Naive thymus-derived CD4-positive, alpha-beta T cell (primary cell): ENCODE results near the gene COL9A3. TPM values are rescaled to one million over a fixed set of nuclear protein-coding genes. Genes with fewer than 3 reads are reported as not detected.
A peak's percentile ranks its signal among the peaks of the same experiment; 100 is the strongest.

Experiments
- ATAC-seq: fragments of 150-1000 bp; cut with Tn5 transposase; 2 replicates; pipeline ENCODE4 v1.10.0; 2021; ENCODE audit warnings: mild to moderate bottlenecking, moderate library complexity
- CTCF ChIA-PET: fragments of 350-600 bp; sonication (Branson Sonifier 250); formaldehyde crosslinking; loops from one replicate; lab custom pipeline; 2021; ENCODE audit warnings: antibody characterized with exemption; lab: Charles Lee
- POLR2A ChIA-PET: fragments of 350-600 bp; sonication (Branson Sonifier 250); formaldehyde crosslinking; loops from one replicate; lab custom pipeline; 2021; ENCODE audit warnings: antibody characterized with exemption, inconsistent platforms; lab: Charles Lee
- DNase-seq, 9 donors: peaks; one replicate each; pipeline versions ENCODE4 v3.0.0 to v3.0.0-alpha.2; 2020 to 2022; ENCODE audit warnings: mixed read lengths in 1 of 9
- H3K27ac ChIP-seq: one replicate; pipeline ENCODE4 v1.7.0; 2013; ENCODE audit warnings: mild to moderate bottlenecking, low read depth, low read length, moderate library complexity
- H3K27me3 ChIP-seq, 2 donors: one replicate each; pipeline ENCODE4 v1.7.0; 2013; ENCODE audit warnings: low read length in 2 of 2, mild to moderate bottlenecking in 2 of 2, moderate library complexity in 2 of 2; ENCODE audit not compliant: control insufficient read depth in 2 of 2, insufficient read depth in 2 of 2
- H3K36me3 ChIP-seq, 3 experiments: 1 replicate in 2 of 3; 2 replicates in 1 of 3; pipeline ENCODE4 v1.7.0; 2013; ENCODE audit warnings: low read length in 3 of 3, mild to moderate bottlenecking in 3 of 3, moderate library complexity in 1 of 3; ENCODE audit not compliant: insufficient read depth in 3 of 3, control insufficient read depth in 2 of 3
- H3K4me1 ChIP-seq, 2 donors: one replicate each; pipeline ENCODE4 v1.7.0; 2013; ENCODE audit warnings: low read length in 2 of 2, mild to moderate bottlenecking in 2 of 2, moderate library complexity in 1 of 2; ENCODE audit not compliant: control insufficient read depth in 2 of 2, insufficient read depth in 2 of 2
- H3K4me3 ChIP-seq: 2 replicates; pipeline ENCODE4 v1.7.0; 2013; ENCODE audit warnings: mild to moderate bottlenecking, low read length
- H3K9me3 ChIP-seq, 3 experiments: 1 replicate in 2 of 3; 2 replicates in 1 of 3; pipeline ENCODE4 v1.7.0; 2013; ENCODE audit warnings: low read length in 3 of 3; ENCODE audit not compliant: control insufficient read depth in 2 of 3
- H3K27ac Mint-ChIP-seq, 9 donors: one replicate each; pipeline ENCODE4 v1.8.0; 2020 to 2022; ENCODE audit warnings: mixed read lengths in 9 of 9, mild to moderate bottlenecking in 8 of 9, moderate library complexity in 5 of 9, inconsistent platforms in 2 of 9
- H3K27me3 Mint-ChIP-seq, 5 donors: one replicate each; pipeline ENCODE4 v1.8.0; 2021 to 2022; ENCODE audit warnings: mixed read lengths in 5 of 5, mild to moderate bottlenecking in 1 of 5
- H3K36me3 Mint-ChIP-seq, 5 donors: one replicate each; pipeline ENCODE4 v1.8.0; 2020 to 2022; ENCODE audit warnings: mixed read lengths in 5 of 5, mild to moderate bottlenecking in 3 of 5, inconsistent platforms in 1 of 5
- H3K4me1 Mint-ChIP-seq, 7 donors: one replicate each; pipeline ENCODE4 v1.8.0; 2020 to 2022; ENCODE audit warnings: mixed read lengths in 7 of 7, mild to moderate bottlenecking in 3 of 7, inconsistent platforms in 1 of 7
- H3K4me3 Mint-ChIP-seq, 10 donors: one replicate each; pipeline ENCODE4 v1.8.0; 2020 to 2022; ENCODE audit warnings: mild to moderate bottlenecking in 10 of 10, mixed read lengths in 10 of 10, moderate library complexity in 6 of 10, inconsistent platforms in 2 of 10
- H3K9me3 Mint-ChIP-seq, 11 donors: one replicate each; pipeline ENCODE4 v1.8.0; 2020 to 2022; ENCODE audit warnings: mixed read lengths in 11 of 11, mild to moderate bottlenecking in 4 of 11, inconsistent platforms in 1 of 11, moderate library complexity in 1 of 11
- intact Hi-C, 2 donors: fragments of 100-400 bp; cut with micrococcal nuclease; formaldehyde crosslinking; loops; one replicate each; pipeline ENCODE4 v1.15.1; 2023
- polyA plus RNA-seq, 2 donors: library from polyadenylated mRNA; unstranded; fragments of 300-500 nt; fragmentation: Illumina TruSeq; gene quantifications; one replicate each; pipeline ENCODE4 v1.2.3, GENCODE V29; 2021
- total RNA-seq, 6 experiments: library from RNA in 5 of 6; stranded (reverse) in 5 of 6; gene quantifications; 1 replicate in 5 of 6; 2 replicates in 1 of 6; pipeline ENCODE4 v1.2.3 and lab custom pipeline; 2021 to 2026

The COL9A3 gene
- total and polyA plus RNA-seq, 7 experiments from 2014 or later = 0.32 to 0.59 TPM; not detected in 5

- peaks cover 0 to 5% of the 10 kb centered on the region in 2 donors for H3K4me1 ChIP-seq
- intact Hi-C loops = no loop called here
- no peaks in the 10 kb centered on the region for H3K36me3 ChIP-seq
- Mint-ChIP-seq H3K9me3 (peaks cover 0 to 1% (median 0%) of the 10 kb centered on the region in 11 donors), H3K27me3 (no peaks in the 10 kb centered on the region), H3K4me1 (peaks cover 2 to 24% (median 19%) of the 10 kb centered on the region in 7 donors), H3K27ac (peak overlapping the region in 6 of 9 donors; percentile 54 to 85 (median 64)), H3K36me3 (no peaks in the 10 kb centered on the region), H3K4me3 (no peak overlapping the region)
- ATAC-seq (no peak), DNase-seq (no peak)
- no peak overlapping the region for H3K4me3 ChIP-seq
- no peaks in the 10 kb centered on the region for H3K9me3 ChIP-seq
- H3K27ac ChIP-seq = no peak overlapping the region
- CTCF ChIA-PET = interaction anchor here (0.8 to 1.3 kb wide), 3 partner anchors 61 to 131 kb away, joined by 3 read pairs; no protein-coding TSS in a partner anchor
- H3K27me3 ChIP-seq = no peaks in the 10 kb centered on the region
- POLR2A ChIA-PET = interaction anchor here (1.9 to 2.9 kb wide), 2 partner anchors 10 to 13 kb away, joined by 11 to 20 read pairs; partner anchors contain the start of gene MRGBP
Measured at GRCh38 chr20:62782149-62782892, 34.5 kb upstream of the COL9A3 start.

GRCh38 chr20:62782893-62783278 is 34.0 kb upstream of the COL9A3 start:
- Mint-ChIP-seq H3K27ac (peak overlapping the region in 6 of 9 donors; percentile 54 to 85 (median 64)), H3K9me3 (peaks cover 0 to 1% (median 0%) of the 10 kb centered on the region in 11 donors), H3K36me3 (no peaks in the 10 kb centered on the region), H3K4me3 (no peak overlapping the region), H3K4me1 (peaks cover 2 to 26% (median 16%) of the 10 kb centered on the region in 7 donors), H3K27me3 (no peaks in the 10 kb centered on the region)
- ATAC-seq = no peak
- Histone ChIP-seq H3K9me3 (no peaks in the 10 kb centered on the region), H3K4me3 (no peak overlapping the region), H3K27ac (no peak overlapping the region), H3K27me3 (no peaks in the 10 kb centered on the region), H3K36me3 (no peaks in the 10 kb centered on the region), H3K4me1 (no peaks in the 10 kb centered on the region)
- DNase-seq = no peak
- POLR2A ChIA-PET = interaction anchor here (1.9 to 2.9 kb wide), 2 partner anchors 9 to 12 kb away, joined by 11 to 20 read pairs; partner anchors contain the start of gene MRGBP
- intact Hi-C loops = no loop called here
- CTCF ChIA-PET = interaction anchor here (0.8 to 1.3 kb wide), 2 partner anchors 60 to 75 kb away, joined by 3 read pairs; no protein-coding TSS in a partner anchor

- Histone ChIP-seq H3K27ac (no peak overlapping the region), H3K4me1 (no peaks in the 10 kb centered on the region), H3K9me3 (no peaks in the 10 kb centered on the region), H3K36me3 (no peaks in the 10 kb centered on the region), H3K27me3 (no peaks in the 10 kb centered on the region), H3K4me3 (no peak overlapping the region)
- ChIA-PET POLR2A (interaction anchor here (0.6 to 2.9 kb wide), 3 partner anchors 9 to 133 kb away, joined by 3 to 20 read pairs (median 3); partner anchors contain the start of gene MRGBP), CTCF (interaction anchor here (0.6 to 1.5 kb wide), 2 partner anchors 8 to 24 kb away, joined by 3 read pairs; no protein-coding TSS in a partner anchor)
- no peak overlapping the region for H3K27ac Mint-ChIP-seq
- H3K4me1 Mint-ChIP-seq = peaks cover 4 to 19% (median 9%) of the 10 kb centered on the region in 7 donors
- intact Hi-C loops = no loop called here
- peaks cover 0 to 1% (median 0%) of the 10 kb centered on the region in 11 donors for H3K9me3 Mint-ChIP-seq
- H3K4me3 Mint-ChIP-seq = no peak overlapping the region
- H3K27me3 Mint-ChIP-seq = no peaks in the 10 kb centered on the region
- ATAC-seq (no peak), DNase-seq (no peak)
- H3K36me3 Mint-ChIP-seq = no peaks in the 10 kb centered on the region
Measured at GRCh38 chr20:62784497-62784896, 32.4 kb upstream of the COL9A3 start.

- H3K36me3 ChIP-seq = no peaks in the 10 kb centered on the region
- Mint-ChIP-seq H3K9me3 (peaks cover 0 to 1% (median 0%) of the 10 kb centered on the region in 11 donors), H3K36me3 (no peaks in the 10 kb centered on the region), H3K27ac (no peak overlapping the region), H3K27me3 (no peaks in the 10 kb centered on the region), H3K4me1 (peaks cover 4 to 17% (median 9%) of the 10 kb centered on the region in 7 donors), H3K4me3 (no peak overlapping the region)
- H3K27me3 ChIP-seq = no peaks in the 10 kb centered on the region
- no peaks in the 10 kb centered on the region for H3K4me1 ChIP-seq
- intact Hi-C loops = no loop called here
- no peak overlapping the region for H3K4me3 ChIP-seq
- ChIA-PET CTCF (no interaction called here), POLR2A (interaction anchor here (1.1 kb wide), 1 partner anchor 134 kb away, joined by 3 read pairs; no protein-coding TSS in a partner anchor)
- ATAC-seq = no peak
- H3K27ac ChIP-seq = no peak overlapping the region
- no peak for DNase-seq
- H3K9me3 ChIP-seq = no peaks in the 10 kb centered on the region
Measured at GRCh38 chr20:62785393-62785792, 31.5 kb upstream of the COL9A3 start.

- Mint-ChIP-seq H3K4me1 (peaks cover 4 to 18% (median 9%) of the 10 kb centered on the region in 7 donors), H3K36me3 (no peaks in the 10 kb centered on the region), H3K27ac (no peak overlapping the region), H3K9me3 (peaks cover 0 to 1% (median 0%) of the 10 kb centered on the region in 11 donors), H3K4me3 (peak overlapping the region in 1 of 10 donors; percentile 29), H3K27me3 (no peaks in the 10 kb centered on the region)
- Histone ChIP-seq H3K27me3 (no peaks in the 10 kb centered on the region), H3K9me3 (no peaks in the 10 kb centered on the region), H3K4me3 (no peak overlapping the region), H3K36me3 (no peaks in the 10 kb centered on the region), H3K4me1 (peaks cover under 1% of the 10 kb centered on the region in 2 donors), H3K27ac (no peak overlapping the region)
- intact Hi-C loops = no loop called here
- CTCF ChIA-PET = no interaction called here
- no peak for ATAC-seq
- POLR2A ChIA-PET = interaction anchor here (1.1 to 1.3 kb wide), 2 partner anchors 45 to 135 kb away, joined by 3 to 4 read pairs; no protein-coding TSS in a partner anchor
- no peak for DNase-seq
Measured at GRCh38 chr20:62786157-62786556, 30.7 kb upstream of the COL9A3 start.

GRCh38 chr20:62787321-62787720 is 29.5 kb upstream of the COL9A3 start:
- H3K4me1 ChIP-seq = peaks cover 3 to 11% of the 10 kb centered on the region in 2 donors

More at GRCh38 chr20:62787321-62787720, 29.5 kb upstream of the COL9A3 start:
- no peaks in the 10 kb centered on the region for H3K27me3 ChIP-seq
- no peak overlapping the region for H3K4me3 Mint-ChIP-seq
- intact Hi-C loops = no loop called here
- peaks cover 0 to 3% (median 0%) of the 10 kb centered on the region in 5 donors for H3K27me3 Mint-ChIP-seq
- POLR2A ChIA-PET = interaction anchor here (1.3 kb wide), 1 partner anchor 46 kb away, joined by 4 read pairs; no protein-coding TSS in a partner anchor
- no peak overlapping the region for H3K27ac ChIP-seq
- no peaks in the 10 kb centered on the region for H3K9me3 ChIP-seq
- peak; percentile 60 for ATAC-seq
- CTCF ChIA-PET = no interaction called here
- peaks cover 0 to 1% (median 0%) of the 10 kb centered on the region in 11 donors for H3K9me3 Mint-ChIP-seq
- H3K4me1 Mint-ChIP-seq = peaks cover 8 to 25% (median 16%) of the 10 kb centered on the region in 7 donors
- H3K4me3 ChIP-seq = no peak overlapping the region
- H3K36me3 Mint-ChIP-seq = no peaks in the 10 kb centered on the region
- no peaks in the 10 kb centered on the region for H3K36me3 ChIP-seq
- no peak overlapping the region for H3K27ac Mint-ChIP-seq
- DNase-seq = no peak
